ENCODE measurements around the gene C6orf58. TPM values are rescaled to one million over a fixed set of nuclear protein-coding genes. Genes with fewer than 3 reads are reported as not detected.
"Not testable (repeated sequence)": the region's sequence is repeated elsewhere in the genome, so short reads cannot be mapped to it uniquely, and the experiment has no call there.

C6orf58 gene
- total RNA-seq, 1 donor, result not detected

GRCh38 chr6:127585123-127585522, 8.1 kb downstream of the C6orf58 start:
- H3K4me3 ChIP-seq (ENCODE audit: low read depth, low read length), result no peak overlapping the region
- no peak for TF ChIP-seq CTCF (IDR thresholded peaks at IDR 0.05; ENCODE audit: insufficient read depth, low read depth, low read length)
- DNase-seq (ENCODE audit: low read depth), result no peak

DNA sequence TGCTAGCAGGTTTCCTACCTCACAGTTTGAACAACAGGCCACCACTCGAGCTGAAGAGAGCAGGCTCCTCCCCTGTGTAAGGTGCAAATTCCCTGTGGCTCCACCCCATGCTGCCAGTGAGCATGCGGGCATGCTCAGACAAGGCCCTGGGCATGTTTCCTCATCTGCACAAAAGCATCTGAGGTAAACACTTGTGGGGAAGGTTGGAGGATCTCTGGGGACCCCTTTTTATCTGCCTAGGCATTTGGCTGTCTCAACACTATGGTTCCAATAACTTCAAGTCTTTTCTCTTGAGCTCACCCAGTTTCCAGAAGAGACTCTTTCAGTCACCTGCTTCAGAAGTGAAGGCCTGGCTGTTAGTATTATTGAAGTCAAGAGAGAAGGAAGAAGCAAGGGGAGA, 9.4 kb downstream of the C6orf58 start:
- no peak for DNase-seq (ENCODE audit: low read depth)
- H3K4me3 ChIP-seq (ENCODE audit: low read depth, low read length), result no peak overlapping the region
- no peak for TF ChIP-seq CTCF (IDR thresholded peaks at IDR 0.05; ENCODE audit: insufficient read depth, low read depth, low read length)

- DNase-seq (ENCODE audit: low read depth), result no peak
- no peak overlapping the region for H3K4me3 ChIP-seq (ENCODE audit: low read depth, low read length)
- no peak for TF ChIP-seq CTCF (IDR thresholded peaks at IDR 0.05; ENCODE audit: insufficient read depth, low read depth, low read length)
Measured at GRCh38 chr6:127587875-127588274, 10.9 kb downstream of the C6orf58 start.

DNA sequence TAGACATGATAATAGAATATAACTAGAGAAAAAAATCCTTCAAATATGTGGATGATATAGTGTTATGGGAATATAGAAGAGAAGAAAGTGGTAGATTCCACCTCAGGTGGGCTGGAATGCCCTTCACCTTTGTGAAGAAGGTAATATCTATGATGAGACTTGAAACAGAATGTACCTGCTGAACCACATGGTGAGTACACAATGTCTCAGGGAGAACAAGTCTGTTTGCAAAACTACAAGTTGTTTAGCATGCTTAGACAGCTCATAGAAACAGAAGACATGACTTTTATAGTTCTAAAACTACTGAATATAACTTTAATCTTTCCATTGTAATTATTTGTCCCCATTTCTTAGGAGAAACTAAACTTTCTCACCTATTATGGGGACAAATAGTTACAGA, 12.2 kb downstream of the C6orf58 start:
- TF ChIP-seq CTCF (IDR thresholded peaks at IDR 0.05; ENCODE audit: insufficient read depth, low read depth, low read length), result no peak
- H3K4me3 ChIP-seq (ENCODE audit: low read depth, low read length), result no peak overlapping the region
- DNase-seq (ENCODE audit: low read depth), result no peak

DNA sequence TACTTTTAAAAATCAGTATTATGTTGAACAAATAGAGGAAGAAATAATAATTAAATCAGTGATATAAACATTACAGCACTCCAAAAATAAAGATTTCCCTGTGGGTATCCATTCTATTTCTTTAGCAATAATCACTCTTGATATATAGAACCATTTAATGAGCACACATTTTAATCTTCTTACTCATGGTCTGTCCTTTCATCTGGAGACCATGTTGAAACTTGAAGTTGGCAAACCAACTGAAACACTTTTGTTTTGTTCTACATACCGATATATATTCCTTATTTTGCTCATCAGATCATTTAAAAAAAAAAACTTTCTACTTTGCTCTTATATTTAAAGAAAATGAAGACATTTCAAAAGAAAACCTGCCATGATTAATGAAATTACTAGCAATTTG, 13.4 kb downstream of the C6orf58 start:
- H3K4me3 ChIP-seq (ENCODE audit: low read depth, low read length), result no peak overlapping the region
- TF ChIP-seq CTCF (IDR thresholded peaks at IDR 0.05; ENCODE audit: insufficient read depth, low read depth, low read length), result no peak
- no peak for DNase-seq (ENCODE audit: low read depth)

DNA sequence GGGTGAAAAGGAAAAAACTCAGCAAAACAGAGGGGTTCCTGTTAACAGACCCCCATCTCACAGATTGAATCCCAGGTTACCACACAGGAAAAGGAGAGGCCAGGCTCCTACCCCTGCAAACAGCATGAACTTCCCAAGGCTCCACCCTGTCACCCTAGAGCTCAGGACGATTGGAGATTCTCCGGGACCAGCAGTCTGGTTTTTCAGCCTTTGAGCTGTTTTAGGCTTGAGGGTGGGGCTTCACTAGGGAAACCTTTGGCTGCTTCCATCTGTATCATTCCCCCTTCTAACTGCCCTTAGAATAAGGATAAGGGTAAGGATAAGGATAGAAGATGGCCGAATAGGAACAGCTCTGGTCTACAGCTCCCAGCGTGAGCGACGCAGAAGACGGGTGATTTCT, 16.0 kb downstream of the C6orf58 start:
- no peak for TF ChIP-seq CTCF (IDR thresholded peaks at IDR 0.05; ENCODE audit: insufficient read depth, low read depth, low read length)
- H3K4me3 ChIP-seq (ENCODE audit: low read depth, low read length), result peak overlapping the region; percentile 41
- no peak for DNase-seq (ENCODE audit: low read depth)

DNA sequence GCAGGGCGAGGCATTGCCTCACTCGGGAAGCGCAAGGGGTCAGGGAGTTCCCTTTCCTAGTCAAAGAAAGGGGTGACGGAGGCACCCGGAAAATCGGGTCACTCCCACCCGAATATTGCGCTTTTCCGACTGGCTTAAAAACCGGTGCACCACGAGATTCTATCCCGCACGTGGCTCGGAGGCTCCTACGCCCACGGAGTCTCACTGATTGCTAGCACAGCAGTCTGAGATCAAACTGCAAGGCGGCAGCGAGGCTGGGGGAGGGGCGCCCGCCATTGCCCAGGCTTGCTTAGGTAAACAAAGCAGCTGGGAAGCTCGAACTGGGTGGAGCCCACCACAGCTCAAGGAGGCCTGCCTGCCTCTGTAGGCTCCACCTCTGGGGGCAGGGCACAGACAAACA, 16.5 kb downstream of the C6orf58 start:
- DNase-seq (ENCODE audit: low read depth), result not testable (repeated sequence)
- H3K4me3 ChIP-seq (ENCODE audit: low read depth, low read length), result peak overlapping the region; percentile 30
